Neural progenitor cell (in vitro differentiated cells): Measurements from ENCODE around the gene C11orf52.

ENCODE experiments used
- CTCF ChIP-seq: fragments of 200-600 bp; sonication (generic); IDR thresholded peaks from 2 replicates; pipeline ENCODE4 v1.5.1; 2017; ENCODE audit warnings: antibody characterized with exemption, mild to moderate bottlenecking
- EZH2 ChIP-seq: fragments of 200-600 bp; sonication (generic); IDR thresholded peaks from 2 replicates; pipeline ENCODE4 v1.6.1; 2017; ENCODE audit warnings: antibody characterized with exemption, mild to moderate bottlenecking, moderate library complexity
- EZH2phosphoT487 ChIP-seq: fragments of 200-600 bp; sonication (generic); IDR thresholded peaks from 2 replicates; pipeline ENCODE4 v1.6.1; 2017; ENCODE audit warnings: antibody characterized with exemption

DNA sequence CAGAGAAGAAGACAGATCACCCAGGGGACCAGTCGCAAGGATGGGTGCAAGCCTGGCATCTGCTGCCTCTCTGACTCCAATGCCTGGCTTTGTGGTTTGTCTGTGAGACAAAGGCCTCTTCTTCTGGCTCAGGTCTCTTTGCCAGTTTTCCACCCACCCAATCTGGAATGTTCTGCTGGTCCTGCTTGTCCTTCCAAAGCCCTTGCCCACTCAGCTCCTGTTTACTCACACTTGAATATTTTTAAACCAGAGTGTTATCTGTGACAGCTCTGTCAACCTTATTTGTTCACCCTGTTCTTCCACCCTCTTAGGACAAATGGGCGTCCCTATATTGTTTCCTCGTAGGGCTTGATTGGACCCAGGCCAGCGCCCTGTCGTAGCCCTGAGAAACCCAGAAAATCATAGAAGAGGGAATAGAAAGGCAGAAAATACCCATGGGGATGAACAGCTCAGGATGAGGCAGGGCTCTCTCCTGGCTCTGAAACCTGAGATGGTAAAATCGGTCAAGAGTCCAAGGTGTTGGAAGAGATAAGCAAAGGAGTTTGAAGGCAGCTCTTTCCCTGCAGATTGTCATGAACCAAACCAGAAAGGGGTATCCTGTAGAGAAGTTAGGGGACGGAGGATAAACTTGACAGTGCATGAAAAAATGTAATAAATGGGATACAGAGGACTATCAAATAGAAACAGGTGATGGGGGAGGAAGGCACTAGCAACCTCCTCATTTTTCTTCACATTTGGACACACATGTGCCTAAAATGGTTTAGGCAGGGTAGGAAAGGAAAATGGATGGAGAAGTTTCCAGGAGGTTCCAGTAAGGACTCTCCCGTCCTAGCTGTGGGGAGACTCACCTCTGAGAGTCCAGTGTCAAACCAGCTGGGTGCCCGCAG, 7.8 kb upstream of the C11orf52 start:
- TF ChIP-seq CTCF (no peak), EZH2 (no peak), EZH2phosphoT487 (no peak)
